MM.1S (cell line): ENCODE data around the gene RABGAP1L.

Source experiments
- EZH2 ChIP-seq: fragments of 300-600 bp; sonication (generic); optimal IDR thresholded peaks from 2 replicates; pipeline ENCODE3; 2017; ENCODE audit warnings: low read depth, mild to moderate bottlenecking, antibody characterized with exemption, low read length, mixed read lengths
- TF ChIP-seq, protein P1 (sequence below): fragments of 300-600 bp; sonication (generic); IDR thresholded peaks from 2 replicates; pipeline ENCODE4 v1.5.1; 2016; ENCODE audit warnings: antibody characterized with exemption, low read length, mixed read lengths

DNA sequence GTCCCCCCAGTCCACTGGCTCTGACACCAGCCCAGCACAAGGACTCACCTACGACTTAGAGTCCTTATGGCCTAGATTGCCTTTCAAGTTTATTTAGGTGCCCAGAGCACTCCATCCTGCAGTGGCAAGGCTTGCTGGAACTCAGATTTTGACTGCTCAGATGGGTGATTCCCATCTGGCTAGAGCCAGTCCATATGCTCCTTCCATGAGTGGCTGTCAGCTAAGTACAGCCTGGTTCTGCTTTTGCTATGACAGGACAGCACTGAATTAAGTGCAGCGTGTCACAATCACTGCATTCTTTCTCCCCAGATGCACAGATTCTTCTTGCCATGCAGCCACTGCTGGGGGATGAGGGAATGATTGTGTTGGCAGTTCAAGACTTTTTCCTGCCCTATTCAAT is 332.3 kb downstream of the RABGAP1L start:
- TF ChIP-seq, protein P1, sequence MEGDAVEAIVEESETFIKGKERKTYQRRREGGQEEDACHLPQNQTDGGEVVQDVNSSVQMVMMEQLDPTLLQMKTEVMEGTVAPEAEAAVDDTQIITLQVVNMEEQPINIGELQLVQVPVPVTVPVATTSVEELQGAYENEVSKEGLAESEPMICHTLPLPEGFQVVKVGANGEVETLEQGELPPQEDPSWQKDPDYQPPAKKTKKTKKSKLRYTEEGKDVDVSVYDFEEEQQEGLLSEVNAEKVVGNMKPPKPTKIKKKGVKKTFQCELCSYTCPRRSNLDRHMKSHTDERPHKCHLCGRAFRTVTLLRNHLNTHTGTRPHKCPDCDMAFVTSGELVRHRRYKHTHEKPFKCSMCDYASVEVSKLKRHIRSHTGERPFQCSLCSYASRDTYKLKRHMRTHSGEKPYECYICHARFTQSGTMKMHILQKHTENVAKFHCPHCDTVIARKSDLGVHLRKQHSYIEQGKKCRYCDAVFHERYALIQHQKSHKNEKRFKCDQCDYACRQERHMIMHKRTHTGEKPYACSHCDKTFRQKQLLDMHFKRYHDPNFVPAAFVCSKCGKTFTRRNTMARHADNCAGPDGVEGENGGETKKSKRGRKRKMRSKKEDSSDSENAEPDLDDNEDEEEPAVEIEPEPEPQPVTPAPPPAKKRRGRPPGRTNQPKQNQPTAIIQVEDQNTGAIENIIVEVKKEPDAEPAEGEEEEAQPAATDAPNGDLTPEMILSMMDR = no peak
- TF ChIP-seq EZH2 = no peak
